Measurements from ENCODE around the gene SLC5A8.

The SLC5A8 gene, protein sequence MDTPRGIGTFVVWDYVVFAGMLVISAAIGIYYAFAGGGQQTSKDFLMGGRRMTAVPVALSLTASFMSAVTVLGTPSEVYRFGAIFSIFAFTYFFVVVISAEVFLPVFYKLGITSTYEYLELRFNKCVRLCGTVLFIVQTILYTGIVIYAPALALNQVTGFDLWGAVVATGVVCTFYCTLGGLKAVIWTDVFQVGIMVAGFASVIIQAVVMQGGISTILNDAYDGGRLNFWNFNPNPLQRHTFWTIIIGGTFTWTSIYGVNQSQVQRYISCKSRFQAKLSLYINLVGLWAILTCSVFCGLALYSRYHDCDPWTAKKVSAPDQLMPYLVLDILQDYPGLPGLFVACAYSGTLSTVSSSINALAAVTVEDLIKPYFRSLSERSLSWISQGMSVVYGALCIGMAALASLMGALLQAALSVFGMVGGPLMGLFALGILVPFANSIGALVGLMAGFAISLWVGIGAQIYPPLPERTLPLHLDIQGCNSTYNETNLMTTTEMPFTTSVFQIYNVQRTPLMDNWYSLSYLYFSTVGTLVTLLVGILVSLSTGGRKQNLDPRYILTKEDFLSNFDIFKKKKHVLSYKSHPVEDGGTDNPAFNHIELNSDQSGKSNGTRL
- 0 to 1.9 (median 0) reads per million in 17 experiments for total RNA-seq

DNA sequence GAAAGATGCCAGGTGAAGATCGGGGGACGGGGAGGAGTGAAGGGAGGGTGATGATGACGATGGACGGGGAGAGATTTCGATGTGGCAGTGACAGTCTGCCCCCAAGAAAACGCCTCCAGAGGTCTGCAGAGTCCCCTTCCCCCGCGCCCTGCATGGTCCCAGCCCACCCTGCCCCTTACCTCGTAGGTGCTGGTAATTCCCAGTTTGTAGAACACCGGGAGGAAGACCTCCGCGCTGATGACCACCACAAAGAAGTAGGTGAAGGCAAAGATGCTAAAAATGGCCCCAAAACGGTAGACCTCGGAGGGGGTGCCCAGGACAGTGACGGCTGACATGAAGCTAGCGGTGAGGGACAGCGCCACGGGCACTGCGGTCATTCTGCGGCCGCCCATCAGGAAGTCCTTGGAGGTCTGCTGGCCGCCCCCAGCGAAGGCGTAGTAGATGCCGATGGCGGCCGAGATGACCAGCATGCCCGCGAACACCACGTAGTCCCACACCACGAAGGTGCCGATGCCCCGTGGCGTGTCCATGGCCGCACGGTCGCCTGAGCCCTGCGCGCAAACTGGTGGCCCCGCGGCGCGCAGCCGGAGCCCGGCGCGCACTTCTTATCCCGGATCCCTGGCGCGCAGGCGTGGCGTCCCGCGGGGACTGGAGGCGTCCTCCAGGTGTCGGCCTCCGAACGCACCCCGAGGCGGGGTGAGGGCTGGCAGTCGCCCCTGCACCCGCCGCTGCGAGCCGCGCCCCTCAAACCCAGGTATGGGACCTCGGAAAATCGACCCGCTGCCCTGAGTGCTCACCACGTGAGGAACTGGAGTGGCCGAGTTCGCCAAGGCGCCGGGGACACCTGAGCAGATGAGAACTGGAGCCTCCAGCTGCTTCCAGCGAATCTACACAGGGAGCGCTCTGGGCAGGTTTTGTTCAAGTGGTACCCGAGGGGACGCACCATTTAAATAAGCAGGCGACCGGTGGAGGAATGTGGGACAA is at the start of gene SLC5A8:
SLC5A8 (minus strand) TSS at position 920 of the 984 bp plus-strand sequence; CDS start at position 530, 390 bp downstream.
- DNase-seq, result no peak

DNA sequence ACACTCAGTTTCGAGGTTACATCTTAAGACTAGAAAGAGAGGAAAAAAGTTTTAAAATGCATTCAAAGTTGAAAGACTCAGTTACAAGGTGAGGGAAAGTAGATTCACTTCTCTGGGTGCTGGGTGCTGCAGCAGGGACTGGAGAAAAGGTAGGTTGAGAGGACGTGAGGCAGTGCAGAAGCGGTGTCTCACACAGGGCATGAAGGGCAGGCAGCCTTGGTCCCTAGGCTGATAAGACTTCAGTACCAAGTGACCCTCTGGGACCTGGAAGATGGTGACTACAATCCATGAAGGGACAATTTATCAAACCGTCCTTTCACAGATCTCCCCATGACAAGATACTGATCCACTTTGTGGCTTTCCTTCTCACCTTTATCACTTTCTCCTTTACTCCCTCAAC is 47.3 kb upstream of the SLC5A8 start:
- no peak for DNase-seq

DNA sequence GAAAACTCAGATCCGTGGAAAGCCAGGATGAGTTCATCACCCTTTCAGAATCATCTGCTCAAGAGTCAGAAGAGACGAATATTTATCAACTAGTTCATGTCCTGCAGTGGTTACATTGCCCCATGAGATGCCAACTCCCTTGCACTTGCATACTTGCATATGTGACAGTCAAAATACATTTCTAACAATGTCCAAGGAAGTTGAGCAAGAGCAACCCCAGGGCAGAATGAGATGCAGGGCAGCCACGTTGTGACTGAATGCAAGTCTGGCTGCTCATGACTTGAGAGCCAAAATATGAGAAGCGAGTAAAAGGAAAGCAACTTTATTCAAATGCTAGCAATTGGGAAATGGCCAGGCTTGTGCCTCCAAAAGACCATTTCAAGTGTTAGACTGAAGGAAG is 46.2 kb upstream of the SLC5A8 start:
- DNase-seq, result no peak

DNA sequence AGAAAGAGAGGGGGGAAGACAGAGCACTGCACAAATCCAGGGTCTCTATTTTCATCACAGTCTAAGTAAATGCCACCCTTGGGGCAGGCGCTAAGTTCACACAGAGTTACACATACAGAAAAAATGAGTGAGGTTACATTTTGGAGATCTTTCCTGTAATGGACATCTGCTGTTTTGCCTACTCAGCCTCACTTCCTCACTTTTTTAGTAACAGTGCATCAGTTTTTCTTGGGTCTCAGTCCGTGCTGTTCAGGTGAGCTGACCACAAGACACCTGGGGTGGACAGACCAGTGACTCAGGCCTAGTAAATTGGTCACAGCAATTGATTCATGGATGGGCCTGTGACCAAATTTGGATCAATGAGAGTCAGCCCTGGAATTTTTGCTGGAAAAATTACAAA is 33.6 kb upstream of the SLC5A8 start:
- no peak for DNase-seq

DNA sequence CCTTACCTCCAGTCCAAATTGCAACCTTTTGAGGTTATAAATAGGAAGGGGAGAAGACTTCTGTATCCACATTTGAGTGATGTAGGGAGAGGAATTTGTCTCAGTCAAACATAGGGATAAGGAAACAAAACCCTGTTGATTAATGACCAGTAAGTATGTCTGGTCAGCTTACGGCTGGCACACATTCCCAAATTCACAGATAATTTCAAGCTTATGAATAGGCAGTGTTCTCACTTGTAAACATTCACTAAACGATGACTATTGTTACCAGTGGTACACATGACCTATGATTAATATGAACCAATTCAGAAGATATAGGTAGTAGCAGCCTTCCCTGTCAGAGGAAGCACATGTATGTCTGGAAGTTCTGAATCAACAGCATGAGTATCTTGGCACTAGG is 33.0 kb upstream of the SLC5A8 start:
- no peak for DNase-seq

DNA sequence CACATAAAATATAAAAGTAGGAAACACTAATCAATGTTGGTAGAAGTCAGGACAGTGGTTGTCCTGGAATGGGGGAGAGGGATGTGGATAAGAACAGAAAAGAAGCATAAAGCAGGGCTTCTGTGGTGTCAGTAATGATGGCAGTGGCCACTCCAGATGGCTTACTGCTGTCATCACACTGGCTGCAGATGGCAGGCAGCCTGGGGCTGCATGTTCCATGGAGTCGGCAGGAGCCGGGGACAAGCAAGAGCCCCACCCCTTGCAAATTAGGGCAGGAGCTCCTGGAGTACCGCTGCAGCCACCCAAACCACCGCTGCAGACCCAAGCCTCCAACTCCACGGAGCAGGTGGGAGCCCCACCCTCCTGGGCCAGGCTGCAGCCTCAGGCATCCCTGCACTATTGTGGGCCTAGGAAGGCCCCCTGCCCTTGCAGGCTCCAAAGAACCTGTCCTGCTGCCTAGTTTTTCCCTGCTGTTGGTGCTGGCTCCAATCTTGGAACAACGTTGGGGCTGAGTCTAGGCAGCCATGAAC is 28.8 kb upstream of the SLC5A8 start:
- DNase-seq, result no peak

DNA sequence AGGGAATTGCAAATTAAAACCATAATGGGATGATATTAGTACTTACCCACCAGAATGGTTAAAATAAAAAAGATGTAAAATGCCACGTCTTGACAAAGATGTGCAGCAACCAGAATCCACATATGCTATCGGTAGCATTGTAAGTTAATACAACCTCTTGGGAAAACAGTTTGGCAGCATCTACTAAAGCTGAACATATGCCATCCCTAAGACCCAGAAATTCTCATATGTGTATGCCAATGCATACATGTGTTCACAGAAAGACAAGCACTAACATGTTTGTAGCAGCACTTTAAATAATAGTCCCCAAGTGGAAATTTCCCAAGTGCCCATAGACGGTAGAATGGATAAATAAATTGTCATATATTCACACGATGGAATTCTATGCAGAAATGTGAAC is 28.3 kb upstream of the SLC5A8 start:
- no peak for DNase-seq

DNA sequence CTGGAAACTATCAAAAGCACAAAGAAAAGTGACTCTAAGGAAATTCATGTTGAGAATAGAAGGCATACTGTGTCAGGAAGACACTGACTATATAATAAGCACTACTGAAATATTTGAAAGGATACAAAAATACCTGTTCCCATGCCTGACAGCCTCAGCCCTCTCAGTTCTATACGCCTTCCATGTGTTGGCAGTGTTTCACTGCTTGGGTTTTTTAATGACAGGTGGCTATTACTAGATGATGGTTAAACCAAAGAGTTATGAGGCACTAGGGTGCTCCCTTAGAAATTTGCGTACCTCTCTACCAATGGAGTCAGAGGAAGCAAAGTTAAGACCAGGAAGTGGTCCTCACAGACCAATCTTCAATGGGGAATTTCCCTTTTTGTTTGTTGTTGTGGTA is 25.6 kb upstream of the SLC5A8 start:
- no peak for DNase-seq

DNA sequence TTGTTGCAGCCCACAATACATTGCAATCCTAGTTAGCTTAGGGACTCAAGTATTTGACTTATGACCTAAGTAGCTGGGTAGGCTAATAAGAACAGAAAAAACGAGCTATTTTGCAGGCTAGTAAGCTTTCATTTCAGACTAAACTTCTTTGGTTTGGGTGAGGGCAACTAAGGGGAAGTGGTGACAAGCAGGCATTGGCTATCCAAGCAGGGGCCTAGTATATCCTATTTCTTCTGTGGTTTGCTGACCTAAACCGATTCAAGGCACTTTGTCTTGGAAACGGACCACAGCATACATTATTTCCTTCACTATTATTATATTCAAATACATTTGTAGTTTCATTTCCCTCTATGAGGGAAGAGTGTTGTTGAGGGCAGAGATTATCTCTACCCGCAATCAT is 21.6 kb upstream of the SLC5A8 start:
- DNase-seq, result peak in 3 of 4 experiments; percentile 18 to 57 (median 23)

DNA sequence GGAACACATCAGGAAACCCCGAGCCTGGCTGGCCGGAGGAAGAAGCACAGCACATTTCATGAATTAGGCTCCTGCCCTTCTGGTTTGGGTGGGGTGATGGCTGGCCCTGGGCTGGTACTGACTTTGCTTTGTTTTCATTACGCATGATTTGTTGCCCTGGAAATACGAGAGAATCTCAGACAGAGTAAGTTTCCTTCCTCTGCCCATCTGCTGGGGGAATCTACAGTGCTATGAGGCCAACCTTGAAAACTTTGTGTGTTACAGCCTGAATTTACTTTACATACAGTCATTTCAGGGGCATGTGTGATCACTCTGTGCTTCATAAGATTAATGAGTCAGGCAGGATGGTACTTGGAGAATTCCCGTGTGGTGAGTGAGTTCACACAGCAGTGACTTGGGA is 20.5 kb upstream of the SLC5A8 start:
- DNase-seq, result no peak

DNA sequence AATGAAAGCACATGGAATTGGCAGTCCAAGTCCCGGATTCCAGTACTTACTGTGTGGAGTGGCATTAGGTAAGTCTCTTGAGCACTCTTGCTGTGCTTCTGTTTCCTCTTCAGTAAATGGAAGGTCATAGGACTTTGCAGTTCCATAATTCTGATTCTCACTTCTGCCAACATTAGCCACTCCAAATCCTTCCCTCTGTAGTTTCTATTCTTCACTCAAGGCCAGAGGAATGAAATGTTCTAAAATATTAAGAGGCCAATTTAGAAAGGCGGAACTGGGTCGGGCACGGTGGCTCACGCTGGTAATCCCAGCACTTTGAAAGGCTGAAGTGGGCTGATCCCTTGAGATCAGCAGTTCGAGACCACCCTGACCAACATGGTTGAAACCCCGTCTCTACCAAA is 19.8 kb upstream of the SLC5A8 start:
- DNase-seq, result peak in 1 of 4 experiments; percentile 9

DNA sequence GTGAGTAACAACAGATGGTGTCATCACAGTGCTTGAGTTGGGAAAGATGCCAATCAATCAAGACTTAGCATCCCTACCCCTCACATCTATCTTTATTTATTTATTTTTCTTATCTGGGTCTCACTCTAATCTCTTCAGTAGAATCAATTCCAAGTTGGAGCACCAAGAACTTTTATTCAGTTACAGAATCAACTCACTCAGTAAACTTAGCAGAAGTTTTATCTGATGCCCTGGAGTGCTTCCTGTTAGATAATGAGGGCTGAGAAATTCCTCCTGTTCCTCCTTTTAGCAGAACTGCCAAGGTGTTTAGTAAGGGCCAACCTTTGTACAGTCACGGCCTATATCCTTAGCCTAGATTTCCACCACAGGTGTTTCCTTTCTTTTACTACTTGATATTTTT is 11.3 kb upstream of the SLC5A8 start:
- no peak for DNase-seq

DNA sequence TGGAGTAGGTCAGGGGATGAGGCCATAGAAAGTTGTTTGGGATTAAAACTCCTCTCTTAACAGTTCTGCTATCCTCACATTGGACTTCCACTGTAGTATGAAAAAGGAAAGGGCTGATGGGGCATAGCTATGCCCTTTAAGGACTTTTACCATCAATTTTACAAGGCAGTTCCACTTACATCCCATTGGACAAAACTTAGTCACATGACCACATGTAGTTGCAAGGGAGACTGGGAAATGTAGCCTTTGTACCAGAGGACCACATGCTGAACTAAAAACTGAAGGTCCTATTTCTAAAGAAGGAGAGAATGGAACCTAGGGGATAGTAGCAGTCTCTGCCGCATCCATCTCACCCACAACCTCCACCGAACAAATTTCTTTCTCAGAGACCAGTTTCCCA is 6.8 kb upstream of the SLC5A8 start:
- DNase-seq, result no peak

DNA sequence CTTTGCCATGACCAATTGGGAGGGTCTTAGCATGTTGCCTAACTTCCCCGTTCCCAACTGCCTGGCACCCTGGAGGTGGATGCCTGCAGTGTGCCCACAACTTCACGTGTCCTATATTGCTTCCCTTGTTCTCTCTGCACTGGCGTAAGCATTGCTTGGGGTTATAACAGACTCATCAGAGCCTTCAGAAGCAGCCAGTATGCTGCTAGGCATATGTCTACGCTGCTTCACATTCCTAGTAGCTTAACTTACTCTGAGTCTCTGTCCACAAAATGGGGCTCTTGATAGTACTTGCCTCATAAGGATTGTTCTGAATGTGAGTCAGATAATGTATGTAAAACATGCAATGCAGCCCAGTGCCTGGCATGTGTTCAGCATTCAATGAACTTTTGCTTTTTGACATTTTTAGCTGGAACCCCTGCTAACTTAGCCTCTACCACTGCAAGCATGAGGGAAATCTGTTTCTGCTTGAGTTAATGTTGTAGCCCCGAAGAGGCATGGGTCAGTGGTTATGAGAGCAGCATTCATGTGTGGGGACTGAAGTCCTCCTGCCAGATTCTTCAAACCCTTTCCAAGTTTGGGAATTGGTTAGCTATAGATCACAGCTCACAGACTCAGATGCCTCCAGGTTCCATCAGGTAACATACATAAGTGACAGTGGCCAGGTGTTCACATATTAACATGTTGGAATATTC is 2.8 kb downstream of the SLC5A8 start:
- DNase-seq, result no peak

DNA sequence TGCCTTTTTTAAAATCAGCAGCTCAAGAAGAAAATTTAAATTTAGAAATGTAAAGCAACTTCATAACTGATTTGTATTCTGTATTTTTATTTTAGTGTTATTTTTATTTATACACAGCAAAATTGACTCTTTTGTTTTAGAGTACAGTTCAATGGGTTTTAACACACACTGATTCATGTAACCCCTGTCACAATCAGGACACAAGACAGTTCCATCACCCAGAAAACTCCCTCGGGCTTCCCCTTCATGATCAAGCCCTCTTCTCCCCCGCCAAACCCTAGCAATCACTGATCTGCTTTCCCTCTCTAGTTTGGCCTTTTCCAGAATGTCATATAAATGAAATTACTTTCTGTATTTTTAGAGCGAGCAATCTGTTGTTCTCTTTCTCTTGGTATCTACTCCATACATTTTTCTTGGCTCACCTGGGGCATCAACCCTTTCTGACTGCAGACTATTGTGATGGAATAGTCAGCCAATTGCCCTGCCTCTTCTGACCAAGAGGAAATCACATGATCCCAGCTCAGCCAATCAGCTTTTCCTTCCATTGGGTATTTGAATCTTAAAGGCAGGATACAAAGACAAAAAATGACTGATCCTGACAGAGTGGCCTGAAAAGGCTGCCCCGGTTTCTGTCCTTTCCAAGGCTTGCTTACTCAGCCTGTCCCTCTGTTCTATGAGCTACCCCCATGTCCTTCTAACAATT is 5.3 kb downstream of the SLC5A8 start:
- no peak for DNase-seq

DNA sequence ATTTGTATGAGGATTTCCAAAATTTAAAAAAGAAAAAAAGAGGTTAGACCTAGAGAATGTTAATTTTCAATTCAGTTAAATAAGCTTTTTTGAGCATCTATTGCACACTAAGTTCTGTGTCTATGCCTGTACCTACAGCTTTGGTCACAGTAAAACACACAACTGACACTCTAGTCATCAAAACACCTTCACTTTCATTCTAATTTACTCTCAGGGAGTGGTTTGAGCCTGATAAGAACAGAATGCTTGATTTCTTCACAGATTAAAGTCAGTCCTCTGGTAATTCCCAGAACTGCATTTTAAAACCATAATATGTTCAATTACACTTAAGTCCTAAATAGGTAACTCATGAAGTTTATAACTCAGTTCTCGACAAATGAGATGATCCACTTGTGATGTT is 9.2 kb downstream of the SLC5A8 start:
- DNase-seq, result no peak

DNA sequence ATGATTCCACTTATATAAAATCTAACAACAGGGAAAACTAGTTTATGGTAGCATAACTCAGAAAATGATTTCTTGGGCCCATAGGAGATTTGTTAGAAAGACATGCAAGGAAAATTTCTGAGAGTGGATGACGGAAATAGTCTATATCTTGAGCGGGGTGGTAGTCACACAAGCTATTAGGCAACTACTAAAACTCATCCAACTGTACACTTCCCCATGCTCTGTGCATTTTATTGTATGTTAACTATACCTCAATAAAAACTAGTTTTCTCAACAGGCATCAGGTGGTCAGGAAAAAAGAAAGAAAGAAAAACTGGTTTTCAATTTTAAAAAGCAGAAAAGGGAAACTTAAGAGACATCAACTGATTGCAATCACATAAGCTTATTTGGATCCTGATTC is 9.9 kb downstream of the SLC5A8 start:
- DNase-seq, result no peak

DNA sequence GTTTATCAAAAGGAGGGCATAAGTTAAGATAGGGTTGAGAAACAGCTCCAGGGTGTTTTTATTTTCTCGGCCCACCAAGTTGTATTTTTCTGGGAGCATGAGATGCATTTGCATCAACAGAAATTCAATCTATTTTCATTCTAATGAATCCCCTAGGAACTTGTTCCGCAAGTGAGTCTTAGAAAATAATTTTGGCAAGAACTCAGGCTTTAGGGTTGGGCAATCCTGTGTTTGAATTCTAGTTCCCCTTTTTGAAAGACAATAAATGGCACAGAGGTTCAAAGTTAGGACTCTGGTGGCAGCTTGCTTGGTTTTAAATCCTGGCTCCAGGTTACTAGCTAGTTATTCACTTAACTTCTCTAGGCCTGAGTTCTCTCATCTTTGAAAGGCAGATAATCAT is 23.7 kb downstream of the SLC5A8 start:
- peak; percentile 22 to 53 (median 40) for DNase-seq

DNA sequence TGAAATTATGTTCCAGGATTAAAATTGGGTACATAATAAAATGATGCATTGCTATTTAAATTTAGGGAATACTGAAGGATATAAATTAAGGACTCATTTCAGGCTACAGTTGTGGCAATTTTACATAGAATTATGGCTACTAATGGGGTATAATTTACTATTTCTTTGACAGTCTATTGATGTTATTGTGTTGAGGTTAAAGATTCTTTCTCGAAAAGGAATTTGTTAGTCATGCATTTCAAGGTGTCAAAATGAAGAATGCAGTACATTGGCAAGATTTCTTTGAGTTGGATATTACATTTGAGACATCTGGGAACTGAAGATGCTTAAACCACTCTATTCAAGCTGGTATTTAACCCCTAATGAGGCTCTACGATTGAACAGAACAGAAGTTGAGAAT is 28.3 kb downstream of the SLC5A8 start:
- no peak for DNase-seq

DNA sequence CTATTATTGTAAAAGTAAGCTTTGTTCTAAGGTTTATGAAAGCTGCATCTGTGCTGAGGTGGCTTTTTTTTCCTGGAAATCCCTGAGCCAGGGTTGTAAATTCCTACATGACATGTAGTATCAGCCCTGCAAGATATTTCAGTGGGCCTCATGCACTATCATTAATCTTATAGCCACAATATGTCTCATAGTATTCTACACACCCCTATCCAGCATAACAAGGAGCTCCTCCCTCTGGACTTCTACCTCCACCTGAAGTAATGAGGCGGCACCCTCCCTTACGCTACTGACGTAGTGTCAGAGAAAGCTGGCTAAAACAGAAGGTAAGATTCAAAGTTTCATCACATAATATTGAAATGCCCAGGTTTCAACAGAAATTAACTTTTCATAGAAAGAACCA is 35.5 kb downstream of the SLC5A8 start:
- no peak for DNase-seq

DNA sequence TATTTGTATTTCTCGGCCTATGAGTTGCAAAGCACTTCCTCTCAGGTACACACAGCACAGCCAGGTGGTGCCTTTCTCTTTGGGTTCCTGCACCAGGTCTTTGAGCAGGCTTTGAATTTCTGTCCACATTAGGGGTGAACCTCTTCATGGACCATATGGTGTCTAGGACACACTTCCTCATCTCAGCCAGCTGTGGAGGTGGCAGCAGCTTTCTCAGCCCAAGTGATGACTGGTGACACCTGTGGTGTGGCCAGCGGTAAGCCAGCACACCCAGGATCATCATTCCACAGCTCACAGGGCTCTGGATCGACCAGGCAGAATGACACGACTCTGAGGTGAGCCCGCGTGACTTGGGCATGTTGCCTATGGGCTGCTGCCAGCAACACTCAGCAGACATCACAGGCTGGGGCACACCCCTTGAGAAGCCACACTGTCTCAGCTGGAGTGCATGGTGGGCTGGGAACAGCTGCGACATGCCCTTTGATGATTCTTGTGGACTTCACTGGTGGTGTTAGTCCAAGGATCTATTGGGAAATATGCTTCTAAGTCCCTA is 36.8 kb downstream of the SLC5A8 start:
- no peak for DNase-seq
